ENCODE results near the gene BBC3.

DNA sequence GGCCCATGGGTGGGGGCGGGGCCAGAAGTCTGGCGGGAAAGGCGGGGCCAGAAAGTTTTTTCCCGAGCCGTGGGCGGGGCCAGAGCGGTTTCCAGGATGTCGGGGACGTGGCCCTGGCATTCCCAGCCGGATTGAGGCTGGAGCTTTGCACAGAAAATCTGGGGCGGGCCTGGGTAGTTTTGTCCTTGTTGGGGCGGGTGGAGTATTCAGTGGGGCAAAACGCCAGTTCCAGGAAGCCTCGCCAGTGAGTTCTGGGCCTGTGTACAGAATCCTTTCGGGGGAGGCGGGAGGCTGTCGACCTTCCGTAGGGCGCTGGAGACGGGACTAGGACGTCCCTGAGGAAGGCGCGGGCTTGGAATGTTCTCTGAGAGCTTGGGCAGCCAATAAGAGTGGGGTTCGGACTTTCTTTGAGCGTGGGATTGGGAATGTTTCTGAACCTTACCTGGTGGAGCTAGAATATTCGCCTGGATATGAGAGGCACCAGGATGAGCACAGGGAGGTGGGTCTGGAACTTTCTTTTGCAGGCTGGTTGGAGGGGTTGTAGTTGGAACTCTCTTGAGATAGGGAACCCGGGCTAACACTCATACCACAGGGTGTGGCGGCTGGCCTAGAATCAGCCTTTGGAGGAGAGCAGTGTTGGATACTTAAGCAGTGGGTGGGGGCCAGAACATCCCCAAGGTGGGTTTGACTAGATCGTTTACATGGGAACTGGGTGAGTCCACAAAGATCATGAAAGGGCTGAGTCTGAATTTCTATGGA, 26.6 kb upstream of the BBC3 start:
- TF ChIP-seq CTCF (IDR thresholded peaks at IDR 0.05; ENCODE audit: insufficient read depth, low read depth, low read length), result no peak
- TF ChIP-seq EZH2 (IDR thresholded peaks at IDR 0.05; ENCODE audit: insufficient read depth, low read length), result no peak
